GM12878 (cell line): Measurements from ENCODE around the gene TC2N.

Experiments
- BRCA1 ChIP-seq: IDR thresholded peaks from 2 replicates; pipeline ENCODE4 v1.6.1; 2011; ENCODE audit warnings: low read depth, low read length, improper control_type of control experiment
- CHD2 ChIP-seq: IDR thresholded peaks from 2 replicates; pipeline ENCODE4 v1.6.1; 2011; ENCODE audit warnings: low read depth, low read length, improper control_type of control experiment, borderline replicate concordance
- GATAD2B ChIP-seq: fragments of 450-650 bp; conservative IDR thresholded peaks from 2 replicates; pipeline ENCODE4 v1.6.1; 2017; ENCODE audit warnings: low read depth, mild to moderate bottlenecking, moderate library complexity
- MTA3 ChIP-seq: IDR thresholded peaks from 2 replicates; pipeline ENCODE4 v1.6.1; 2012; ENCODE audit warnings: low read length, inconsistent platforms, borderline replicate concordance
- NFYB ChIP-seq: IDR thresholded peaks from 2 replicates; pipeline ENCODE4 v1.6.1; 2011; ENCODE audit warnings: low read depth, mild to moderate bottlenecking, low read length, improper control_type of control experiment, moderate library complexity; ENCODE audit not compliant: insufficient read depth
- POLR2A ChIP-seq: IDR thresholded peaks from 2 replicates; pipeline ENCODE4 v1.6.1; 2011; ENCODE audit warnings: low read depth, mild to moderate bottlenecking, low read length
- POLR2AphosphoS5 ChIP-seq: IDR thresholded peaks from 2 replicates; pipeline ENCODE4 v1.6.1; 2011; ENCODE audit warnings: mild to moderate bottlenecking, low read length, inconsistent platforms
- REST ChIP-seq: IDR thresholded peaks from 2 replicates; pipeline ENCODE4 v1.6.1; 2012; ENCODE audit warnings: mild to moderate bottlenecking, low read depth, low read length
- SMARCA5 ChIP-seq: fragments of 450-650 bp; IDR thresholded peaks from 2 replicates; pipeline ENCODE4 v1.6.1; 2017; ENCODE audit warnings: mild to moderate bottlenecking
- SUZ12 ChIP-seq: fragments of 200-600 bp; sonication (generic); IDR thresholded peaks from one replicate; pipeline ENCODE4 v1.6.1; 2018; ENCODE audit warnings: antibody characterized with exemption, mild to moderate bottlenecking; ENCODE audit not compliant: unreplicated experiment
- TF ChIP-seq, protein P1 (sequence below): fragments of 150-350 bp; IDR thresholded peaks from 2 replicates; pipeline ENCODE4 v1.6.1; 2016; ENCODE audit warnings: low read depth, low read length
- TF ChIP-seq, protein P2 (sequence below), 3 experiments: IDR thresholded peaks in 2 of 3; conservative IDR thresholded peaks in 1 of 3; 2 replicates each; pipeline ENCODE4 v1.5.1; 2011; ENCODE audit warnings: low read depth in 3 of 3, low read length in 3 of 3, mild to moderate bottlenecking in 3 of 3, control low read depth in 2 of 3, moderate library complexity in 2 of 3, inconsistent platforms in 1 of 3, mixed read lengths in 1 of 3; ENCODE audit not compliant: control insufficient read depth in 2 of 3, insufficient read depth in 1 of 3; ENCODE audit errors: extremely low read depth in 1 of 3

GRCh38 chr14:91817566-91818325, 49.6 kb downstream of the TC2N start:
- TF ChIP-seq, protein P1, sequence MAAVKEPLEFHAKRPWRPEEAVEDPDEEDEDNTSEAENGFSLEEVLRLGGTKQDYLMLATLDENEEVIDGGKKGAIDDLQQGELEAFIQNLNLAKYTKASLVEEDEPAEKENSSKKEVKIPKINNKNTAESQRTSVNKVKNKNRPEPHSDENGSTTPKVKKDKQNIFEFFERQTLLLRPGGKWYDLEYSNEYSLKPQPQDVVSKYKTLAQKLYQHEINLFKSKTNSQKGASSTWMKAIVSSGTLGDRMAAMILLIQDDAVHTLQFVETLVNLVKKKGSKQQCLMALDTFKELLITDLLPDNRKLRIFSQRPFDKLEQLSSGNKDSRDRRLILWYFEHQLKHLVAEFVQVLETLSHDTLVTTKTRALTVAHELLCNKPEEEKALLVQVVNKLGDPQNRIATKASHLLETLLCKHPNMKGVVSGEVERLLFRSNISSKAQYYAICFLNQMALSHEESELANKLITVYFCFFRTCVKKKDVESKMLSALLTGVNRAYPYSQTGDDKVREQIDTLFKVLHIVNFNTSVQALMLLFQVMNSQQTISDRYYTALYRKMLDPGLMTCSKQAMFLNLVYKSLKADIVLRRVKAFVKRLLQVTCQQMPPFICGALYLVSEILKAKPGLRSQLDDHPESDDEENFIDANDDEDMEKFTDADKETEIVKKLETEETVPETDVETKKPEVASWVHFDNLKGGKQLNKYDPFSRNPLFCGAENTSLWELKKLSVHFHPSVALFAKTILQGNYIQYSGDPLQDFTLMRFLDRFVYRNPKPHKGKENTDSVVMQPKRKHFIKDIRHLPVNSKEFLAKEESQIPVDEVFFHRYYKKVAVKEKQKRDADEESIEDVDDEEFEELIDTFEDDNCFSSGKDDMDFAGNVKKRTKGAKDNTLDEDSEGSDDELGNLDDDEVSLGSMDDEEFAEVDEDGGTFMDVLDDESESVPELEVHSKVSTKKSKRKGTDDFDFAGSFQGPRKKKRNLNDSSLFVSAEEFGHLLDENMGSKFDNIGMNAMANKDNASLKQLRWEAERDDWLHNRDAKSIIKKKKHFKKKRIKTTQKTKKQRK, result no peak
- TF ChIP-seq POLR2AphosphoS5 (no peak), SMARCA5 (0 out of 2 replicates have a peak, but pooled peaks have one; percentile 50), NFYB (no peak), GATAD2B (no peak), REST (no peak), CHD2 (no peak), MTA3 (no peak), BRCA1 (no peak), SUZ12 (no peak), POLR2A (no peak)
- TF ChIP-seq, protein P2, sequence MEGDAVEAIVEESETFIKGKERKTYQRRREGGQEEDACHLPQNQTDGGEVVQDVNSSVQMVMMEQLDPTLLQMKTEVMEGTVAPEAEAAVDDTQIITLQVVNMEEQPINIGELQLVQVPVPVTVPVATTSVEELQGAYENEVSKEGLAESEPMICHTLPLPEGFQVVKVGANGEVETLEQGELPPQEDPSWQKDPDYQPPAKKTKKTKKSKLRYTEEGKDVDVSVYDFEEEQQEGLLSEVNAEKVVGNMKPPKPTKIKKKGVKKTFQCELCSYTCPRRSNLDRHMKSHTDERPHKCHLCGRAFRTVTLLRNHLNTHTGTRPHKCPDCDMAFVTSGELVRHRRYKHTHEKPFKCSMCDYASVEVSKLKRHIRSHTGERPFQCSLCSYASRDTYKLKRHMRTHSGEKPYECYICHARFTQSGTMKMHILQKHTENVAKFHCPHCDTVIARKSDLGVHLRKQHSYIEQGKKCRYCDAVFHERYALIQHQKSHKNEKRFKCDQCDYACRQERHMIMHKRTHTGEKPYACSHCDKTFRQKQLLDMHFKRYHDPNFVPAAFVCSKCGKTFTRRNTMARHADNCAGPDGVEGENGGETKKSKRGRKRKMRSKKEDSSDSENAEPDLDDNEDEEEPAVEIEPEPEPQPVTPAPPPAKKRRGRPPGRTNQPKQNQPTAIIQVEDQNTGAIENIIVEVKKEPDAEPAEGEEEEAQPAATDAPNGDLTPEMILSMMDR (IDR thresholded peaks at IDR 0.05 in 2 of 3, conservative IDR thresholded peaks at IDR 0.05 in 1 of 3; ENCODE audit: control insufficient read depth in 2 of 3, extremely low read depth in 1 of 3, insufficient read depth in 1 of 3, low read depth in 3 of 3, low read length in 3 of 3), result no peak
